A549 (cell line): ENCODE data around the gene OR52N1. TPM values are rescaled to one million over a fixed set of nuclear protein-coding genes. Genes with fewer than 3 reads are reported as not detected.

Experiments
- ATAC-seq, 2 experiments: fragments of 200-7000 bp in 1 of 2; fragments of >200 bp in 1 of 2; cut with Nextera tagmentation in 1 of 2; cut with Tn5 transposase in 1 of 2; 3 replicates each; pipeline versions ENCODE4 v1.8.0 to v1.9.1; 2018 to 2020; ENCODE audit warnings: mild to moderate bottlenecking in 1 of 2, moderate library complexity in 1 of 2
- CTCF ChIA-PET: fragments of 300-600 bp; sonication (Branson Sonifier 250); formaldehyde crosslinking; extraction: SDS; loops from one replicate; lab custom pipeline; 2021; ENCODE audit warnings: antibody characterized with exemption, inconsistent platforms; lab: Yijun Ruan, JAX
- POLR2A ChIA-PET: fragments of 350-600 bp; formaldehyde crosslinking; extraction: SDS; loops from one replicate; lab custom pipeline; 2021; ENCODE audit warnings: antibody characterized with exemption, inconsistent platforms; lab: Yijun Ruan, JAX
- DNase-seq, 2 experiments: peaks; one replicate each; pipeline versions ENCODE4 v3.0.0 to v3.0.0-alpha.2; 2011 to 2016; ENCODE audit warnings: low read depth in 1 of 2, low spot score in 1 of 2
- FAIRE-seq: peaks from 2 replicates; lab custom pipeline; 2011; peaks lifted over from hg19 to GRCh38; lab: Jason Lieb, UNC
- H3K27ac ChIP-seq, 2 experiments: fragments of >200 bp; sonication (Bioruptor Twin); formaldehyde crosslinking; 3 replicates each; pipeline ENCODE4 v1.5.1; 2016 to 2017
- H3K4me1 ChIP-seq: fragments of >200 bp; sonication (Bioruptor Twin); formaldehyde crosslinking; 3 replicates; pipeline ENCODE4 v1.6.1; 2016
- H3K4me2 ChIP-seq: fragments of >200 bp; sonication (Bioruptor Twin); formaldehyde crosslinking; 3 replicates; pipeline ENCODE4 v1.6.1; 2016
- H3K4me3 ChIP-seq: fragments of >200 bp; sonication (Bioruptor Twin); formaldehyde crosslinking; 3 replicates; pipeline ENCODE4 v1.5.1; 2016
- H3K9me3 ChIP-seq: fragments of >200 bp; sonication (Bioruptor Twin); formaldehyde crosslinking; 3 replicates; pipeline ENCODE4 v1.6.1; 2016
- CBX2 ChIP-seq: fragments of 200-600 bp; sonication (generic); IDR thresholded peaks from 2 replicates; pipeline ENCODE4 v1.6.1; 2016; ENCODE audit warnings: low read depth, mild to moderate bottlenecking, borderline replicate concordance
- FOSL2 ChIP-seq, 2 experiments: fragments of 450-650 bp in 1 of 2; fragments of >200 bp in 1 of 2; sonication (Bioruptor Twin) in 1 of 2; formaldehyde crosslinking; IDR thresholded peaks; 2 replicates each; pipeline versions ENCODE4 v1.5.0 to v1.6.1; 2016 to 2020; ENCODE audit warnings: mild to moderate bottlenecking in 1 of 2, moderate library complexity in 1 of 2
- GATA3 ChIP-seq: IDR thresholded peaks from 2 replicates; pipeline ENCODE4 v1.6.1; 2012; ENCODE audit warnings: borderline replicate concordance
- HDAC2 ChIP-seq: fragments of 200-600 bp; sonication (generic); IDR thresholded peaks from 2 replicates; pipeline ENCODE4 v1.6.1; 2016
- JUN ChIP-seq, 2 experiments: fragments of >200 bp; sonication (Bioruptor Twin); formaldehyde crosslinking; IDR thresholded peaks; 2 replicates in 1 of 2; 3 replicates in 1 of 2; pipeline ENCODE4 v1.6.1; 2016 to 2017
- KDM5A ChIP-seq: fragments of 200-600 bp; sonication (generic); IDR thresholded peaks from 2 replicates; pipeline ENCODE4 v1.6.1; 2016; ENCODE audit warnings: antibody characterized with exemption, mild to moderate bottlenecking
- MYC ChIP-seq: IDR thresholded peaks from 2 replicates; pipeline ENCODE4 v1.6.1; 2012; ENCODE audit warnings: mild to moderate bottlenecking, inconsistent platforms, low read length, improper control_type of control experiment, borderline replicate concordance
- NFE2L2 ChIP-seq: fragments of 150-350 bp; conservative IDR thresholded peaks from 2 replicates; pipeline ENCODE4 v1.6.1; 2014; ENCODE audit warnings: low read length
- PHF8 ChIP-seq: fragments of 200-600 bp; sonication (generic); IDR thresholded peaks from 2 replicates; pipeline ENCODE4 v1.6.1; 2016; ENCODE audit warnings: low read depth, mild to moderate bottlenecking, antibody characterized with exemption, moderate library complexity, borderline replicate concordance
- RAD21 ChIP-seq, 2 experiments: fragments of >200 bp in 1 of 2; sonication (Bioruptor Twin) in 1 of 2; formaldehyde crosslinking in 1 of 2; IDR thresholded peaks in 1 of 2; conservative IDR thresholded peaks in 1 of 2; 2 replicates in 1 of 2; 3 replicates in 1 of 2; pipeline ENCODE4 v1.6.1; 2012 to 2018; ENCODE audit warnings: inconsistent platforms in 1 of 2
- RFX5 ChIP-seq: fragments of 450-650 bp; IDR thresholded peaks from 2 replicates; pipeline ENCODE4 v1.7.1; 2014; ENCODE audit warnings: antibody characterized with exemption, mild to moderate bottlenecking, moderate library complexity
- SMC3 ChIP-seq: fragments of >200 bp; sonication (Bioruptor Twin); formaldehyde crosslinking; IDR thresholded peaks from 3 replicates; pipeline ENCODE4 v1.6.1; 2018; ENCODE audit warnings: inconsistent platforms
- TFCP2L1 ChIP-seq: fragments of 250-450 bp; sonication (Bioruptor Pico); IDR thresholded peaks from 2 replicates; pipeline ENCODE4 v1.5.0; 2021; ENCODE audit warnings: mild to moderate bottlenecking
- ZC3H11A ChIP-seq: fragments of 450-650 bp; IDR thresholded peaks from 2 replicates; pipeline ENCODE4 v1.6.1; 2014; ENCODE audit warnings: antibody characterized with exemption, mild to moderate bottlenecking
- WGBS: methylation state at CpG from one replicate; pipeline ENCODE4 v1.1.6; 2017; ENCODE audit errors: missing lambda C conversion rate; 5-methylcytosine and 5-hydroxymethylcytosine counted together
- polyA plus RNA-seq, 4 experiments: library from polyadenylated mRNA; depleted of rRNA in 3 of 4; stranded (reverse); fragments of >200 nt; fragmentation: RNase III in 1 of 4; extraction: RNeasy Plus Mini Kit Qiagen cat#74134 plus additional on column Dnase treatment in 1 of 4; gene quantifications; 2 replicates in 3 of 4; 3 replicates in 1 of 4; pipeline ENCODE4 v1.2.3, GENCODE V29; 2011 to 2017
- TF ChIP-seq, protein P1 (sequence below): fragments of >200 bp; sonication (Bioruptor Twin); formaldehyde crosslinking; IDR thresholded peaks from 3 replicates; pipeline ENCODE4 v1.5.1; 2016
- TF ChIP-seq, protein P2 (sequence below): fragments of 150-350 bp; IDR thresholded peaks from 2 replicates; pipeline ENCODE4 v1.6.1; 2014; ENCODE audit warnings: low read depth, mild to moderate bottlenecking, low read length
- TF ChIP-seq, protein P3 (sequence below): fragments of >200 bp; sonication (Bioruptor Twin); formaldehyde crosslinking; IDR thresholded peaks from 2 replicates; pipeline ENCODE4 v1.6.1; 2016

Gene OR52N1
- polyA plus RNA-seq, 2 of the 4 experiments (the other 2 are of a cell fraction) = not detected

DNA sequence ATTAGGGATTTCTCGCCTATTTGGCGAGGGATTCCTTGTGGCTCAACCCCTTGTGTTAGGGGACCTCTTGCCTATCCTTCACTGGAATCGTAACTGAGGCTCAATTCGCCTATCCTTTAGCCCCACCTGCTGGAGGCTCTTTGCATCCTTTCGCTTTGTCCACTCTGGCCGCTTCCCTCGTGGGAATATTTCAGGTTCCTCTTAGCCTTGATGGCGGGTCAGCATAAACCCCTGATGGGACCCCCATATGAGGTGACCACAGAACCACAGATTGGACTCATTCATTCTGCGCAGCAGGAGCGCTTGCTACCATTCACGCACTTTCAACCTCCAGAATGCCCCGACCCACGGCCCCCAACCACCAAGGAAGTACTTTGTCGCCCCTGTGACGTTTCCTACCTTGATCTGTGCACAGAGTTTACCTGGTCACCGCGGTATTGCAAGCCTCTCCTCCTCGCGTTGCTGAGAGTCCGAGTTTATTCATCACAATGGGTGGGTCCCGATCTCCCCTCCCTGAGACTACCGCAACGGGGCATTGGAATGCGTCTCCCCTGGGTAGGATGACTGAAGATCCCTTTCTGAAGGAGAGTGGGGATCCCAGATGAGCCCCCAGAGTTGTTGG lies 17.5 kb upstream of the OR52N1 start, which contains the start of gene OR52N2:
Gene OR52N2 (plus strand): TSS at position 425 of the 622 bp plus-strand sequence. CDS start 11,412 bp downstream, outside the sequence.
- Histone ChIP-seq H3K27ac (peak within 1 kb of the TSS in 1 of 2 experiments; percentile 39; a peak in 3 of 6 replicates), H3K4me2 (peak within 1 kb of the TSS; percentile 92), H3K4me3 (peak within 1 kb of the TSS; percentile 45), H3K9me3 (no peaks in the 10 kb centered on the region), H3K4me1 (no peaks in the 10 kb centered on the region)
- FAIRE-seq (peak; percentile 28), ATAC-seq (peak; percentile 98 to 99), DNase-seq (peak; percentile 20 to 70)
- POLR2A ChIA-PET = no interaction called here
- WGBS = 0% methylated on average over 20 of the region's 24 CpGs
- CTCF ChIA-PET = interaction anchor here (0.9 to 1.3 kb wide), 7 partner anchors 13 to 195 kb away, joined by 3 to 4 read pairs (median 3); partner anchors contain the start of genes OR52N5 and OR56B1
- TF ChIP-seq SMC3 (peak; percentile 87), RAD21 (conservative IDR thresholded peaks at IDR 0.05 in 1 of 2, IDR thresholded peaks at IDR 0.05 in 1 of 2) (peak; percentile 95 to 96), ZC3H11A (no peak), KDM5A (peak; percentile 82; the same call in 1 of the 2 replicates)
- TF ChIP-seq, protein P1, sequence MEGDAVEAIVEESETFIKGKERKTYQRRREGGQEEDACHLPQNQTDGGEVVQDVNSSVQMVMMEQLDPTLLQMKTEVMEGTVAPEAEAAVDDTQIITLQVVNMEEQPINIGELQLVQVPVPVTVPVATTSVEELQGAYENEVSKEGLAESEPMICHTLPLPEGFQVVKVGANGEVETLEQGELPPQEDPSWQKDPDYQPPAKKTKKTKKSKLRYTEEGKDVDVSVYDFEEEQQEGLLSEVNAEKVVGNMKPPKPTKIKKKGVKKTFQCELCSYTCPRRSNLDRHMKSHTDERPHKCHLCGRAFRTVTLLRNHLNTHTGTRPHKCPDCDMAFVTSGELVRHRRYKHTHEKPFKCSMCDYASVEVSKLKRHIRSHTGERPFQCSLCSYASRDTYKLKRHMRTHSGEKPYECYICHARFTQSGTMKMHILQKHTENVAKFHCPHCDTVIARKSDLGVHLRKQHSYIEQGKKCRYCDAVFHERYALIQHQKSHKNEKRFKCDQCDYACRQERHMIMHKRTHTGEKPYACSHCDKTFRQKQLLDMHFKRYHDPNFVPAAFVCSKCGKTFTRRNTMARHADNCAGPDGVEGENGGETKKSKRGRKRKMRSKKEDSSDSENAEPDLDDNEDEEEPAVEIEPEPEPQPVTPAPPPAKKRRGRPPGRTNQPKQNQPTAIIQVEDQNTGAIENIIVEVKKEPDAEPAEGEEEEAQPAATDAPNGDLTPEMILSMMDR = peak; percentile 88

DNA sequence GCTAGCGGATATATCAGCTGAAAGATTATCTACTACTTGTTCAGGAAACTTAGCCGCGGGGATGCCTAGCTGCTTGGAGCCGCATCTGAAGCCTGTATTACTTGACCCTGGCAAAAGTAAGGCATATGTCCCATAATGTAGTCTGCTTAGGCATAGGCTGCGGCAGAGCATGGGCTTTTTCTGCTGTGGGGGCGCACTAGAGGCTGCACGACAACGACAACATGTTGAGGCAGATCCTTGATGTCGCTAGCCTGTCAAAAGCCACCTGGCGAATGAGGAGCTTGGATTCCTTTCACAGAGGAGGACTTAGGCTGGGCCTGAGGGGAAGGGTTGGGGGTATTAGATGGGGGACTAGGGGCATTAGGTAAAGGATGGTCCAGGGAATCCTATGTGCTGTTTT lies 16.5 kb upstream of the OR52N1 start:
- Histone ChIP-seq H3K9me3 (no peaks in the 10 kb centered on the region), H3K27ac (no peak overlapping the region), H3K4me1 (no peaks in the 10 kb centered on the region), H3K4me3 (no peak overlapping the region), H3K4me2 (no peak overlapping the region)
- DNase-seq = no peak
- ChIA-PET POLR2A (no interaction called here), CTCF (interaction anchor here (0.6 to 1.5 kb wide), 11 partner anchors 11 to 604 kb away, joined by 3 to 8 read pairs (median 3); partner anchors contain the start of gene TRIM5)
- 47% methylated on average over 10 of the region's 10 CpGs for WGBS
- peak in 1 of 2 experiments; percentile 43; a peak in 3 of 6 replicates for ATAC-seq
- TF ChIP-seq FOSL2 (IDR thresholded peaks at IDR 0.05) (no peak), FOSL2 (CRISPR knock-in tag; IDR thresholded peaks at IDR 0.05) (no peak), CBX2 (no peak), NFE2L2 (no peak), RFX5 (no peak), GATA3 (no peak), HDAC2 (no peak), JUN (IDR thresholded peaks at IDR 0.05) (no peak), KDM5A (no peak), TFCP2L1 (CRISPR knock-in tag) (no peak), MYC (no peak), PHF8 (no peak)
- TF ChIP-seq, protein P2, sequence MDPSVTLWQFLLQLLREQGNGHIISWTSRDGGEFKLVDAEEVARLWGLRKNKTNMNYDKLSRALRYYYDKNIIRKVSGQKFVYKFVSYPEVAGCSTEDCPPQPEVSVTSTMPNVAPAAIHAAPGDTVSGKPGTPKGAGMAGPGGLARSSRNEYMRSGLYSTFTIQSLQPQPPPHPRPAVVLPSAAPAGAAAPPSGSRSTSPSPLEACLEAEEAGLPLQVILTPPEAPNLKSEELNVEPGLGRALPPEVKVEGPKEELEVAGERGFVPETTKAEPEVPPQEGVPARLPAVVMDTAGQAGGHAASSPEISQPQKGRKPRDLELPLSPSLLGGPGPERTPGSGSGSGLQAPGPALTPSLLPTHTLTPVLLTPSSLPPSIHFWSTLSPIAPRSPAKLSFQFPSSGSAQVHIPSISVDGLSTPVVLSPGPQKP = no peak
- TF ChIP-seq, protein P1 = no peak
- TF ChIP-seq, protein P3, sequence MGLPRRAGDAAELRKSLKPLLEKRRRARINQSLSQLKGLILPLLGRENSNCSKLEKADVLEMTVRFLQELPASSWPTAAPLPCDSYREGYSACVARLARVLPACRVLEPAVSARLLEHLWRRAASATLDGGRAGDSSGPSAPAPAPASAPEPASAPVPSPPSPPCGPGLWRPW = no peak
- FAIRE-seq = no peak
